Measurements from ENCODE around the gene HDAC10. TPM values are rescaled to one million over a fixed set of nuclear protein-coding genes. Genes with fewer than 3 reads are reported as not detected.

HDAC10 gene
- total RNA-seq, 6 donors from 2014 or later, result 33.0 to 202 (median 53.1) TPM

- H3K36me3 ChIP-seq, result peaks cover 34 to 58% (median 50%) of the 10 kb centered on the region in 4 donors
- no peak overlapping the region for H3K4me3 ChIP-seq
- no peaks in the 10 kb centered on the region for H3K9me3 ChIP-seq
- H3K4me1 ChIP-seq, result peaks cover 32 to 60% (median 37%) of the 10 kb centered on the region in 4 donors
- peak overlapping the region in 2 of 4 donors; percentile 13 to 94 for H3K27ac ChIP-seq
- no peak for ATAC-seq (ENCODE audit: low FRiP score in 2 of 2)
- H3K27me3 ChIP-seq, result no peaks in the 10 kb centered on the region
- 90 to 93% methylated on average over 11 to 28 of the region's 37 CpGs for WGBS, 2 donors
- TF ChIP-seq POLR2AphosphoS5 (IDR thresholded peaks at IDR 0.05) (no peak), POLR2A (IDR thresholded peaks at IDR 0.05) (no peak), CTCF (IDR thresholded peaks at IDR 0.05) (no peak), EP300 (IDR thresholded peaks at IDR 0.05) (no peak)
- no peak for DNase-seq
Observed at GRCh38 chr22:50289942-50290630, 39.0 kb upstream of the HDAC10 start.

GRCh38 chr22:50289151-50289941, 38.3 kb upstream of the HDAC10 start:
- Histone ChIP-seq H3K27ac (no peak overlapping the region), H3K9me3 (no peaks in the 10 kb centered on the region), H3K4me3 (no peak overlapping the region), H3K27me3 (no peaks in the 10 kb centered on the region), H3K4me1 (peaks cover 27 to 53% (median 31%) of the 10 kb centered on the region in 4 donors), H3K36me3 (peaks cover 34 to 65% (median 54%) of the 10 kb centered on the region in 4 donors)
- TF ChIP-seq EP300 (IDR thresholded peaks at IDR 0.05) (no peak), POLR2AphosphoS5 (IDR thresholded peaks at IDR 0.05) (no peak), POLR2A (IDR thresholded peaks at IDR 0.05) (no peak), CTCF (IDR thresholded peaks at IDR 0.05) (no peak)
- ATAC-seq (ENCODE audit: low FRiP score in 2 of 2) (no peak), DNase-seq (peak in 1 of 2 donors; percentile 84)
- WGBS, 2 donors, result 92 to 96% methylated on average over 21 to 50 of the region's 57 CpGs

GRCh38 chr22:50287731-50288130, 36.7 kb upstream of the HDAC10 start:
- TF ChIP-seq POLR2AphosphoS5 (IDR thresholded peaks at IDR 0.05) (no peak), EP300 (IDR thresholded peaks at IDR 0.05) (no peak), POLR2A (IDR thresholded peaks at IDR 0.05) (no peak), CTCF (IDR thresholded peaks at IDR 0.05) (no peak)
- H3K9me3 ChIP-seq, result no peaks in the 10 kb centered on the region
- H3K4me3 ChIP-seq, result no peak overlapping the region
- peaks cover 34 to 81% (median 70%) of the 10 kb centered on the region in 4 donors for H3K36me3 ChIP-seq
- peaks cover 12 to 48% (median 21%) of the 10 kb centered on the region in 4 donors for H3K4me1 ChIP-seq
- ATAC-seq (ENCODE audit: low FRiP score in 2 of 2) (no peak), DNase-seq (no peak)
- peak overlapping the region in 1 of 4 donors; percentile 53 for H3K27ac ChIP-seq
- H3K27me3 ChIP-seq, result no peaks in the 10 kb centered on the region
- WGBS, 2 donors, result 60 to 98% methylated on average over 1 to 19 of the region's 31 CpGs

GRCh38 chr22:50286701-50287318, 35.7 kb upstream of the HDAC10 start:
- WGBS, 2 donors, result 91 to 94% methylated on average over 18 to 34 of the region's 40 CpGs
- peaks cover 5 to 48% (median 20%) of the 10 kb centered on the region in 4 donors for H3K4me1 ChIP-seq
- TF ChIP-seq EP300 (IDR thresholded peaks at IDR 0.05) (no peak), POLR2AphosphoS5 (IDR thresholded peaks at IDR 0.05) (no peak), POLR2A (IDR thresholded peaks at IDR 0.05) (no peak)
- H3K36me3 ChIP-seq, result peaks cover 34 to 90% (median 79%) of the 10 kb centered on the region in 4 donors
- H3K4me3 ChIP-seq, result no peak overlapping the region
- no peak for ATAC-seq (ENCODE audit: low FRiP score in 2 of 2)
- no peaks in the 10 kb centered on the region for H3K9me3 ChIP-seq
- no peak for DNase-seq
- H3K27me3 ChIP-seq, result no peaks in the 10 kb centered on the region
- H3K27ac ChIP-seq, result peak overlapping the region in 1 of 4 donors; percentile 49

GRCh38 chr22:50286275-50286674, 35.2 kb upstream of the HDAC10 start:
- ATAC-seq (ENCODE audit: low FRiP score in 2 of 2), result no peak
- TF ChIP-seq EP300 (IDR thresholded peaks at IDR 0.05) (no peak), CTCF (IDR thresholded peaks at IDR 0.05) (no peak), POLR2A (IDR thresholded peaks at IDR 0.05) (no peak), POLR2AphosphoS5 (IDR thresholded peaks at IDR 0.05) (no peak)
- peaks cover 2 to 48% (median 19%) of the 10 kb centered on the region in 4 donors for H3K4me1 ChIP-seq
- H3K27ac ChIP-seq, result peak overlapping the region in 2 of 4 donors; percentile 42 to 49
- WGBS, 2 donors, result 92 to 96% methylated on average over 8 to 21 of the region's 21 CpGs
- H3K9me3 ChIP-seq, result no peaks in the 10 kb centered on the region
- peaks cover 36 to 95% (median 84%) of the 10 kb centered on the region in 4 donors for H3K36me3 ChIP-seq
- H3K27me3 ChIP-seq, result no peaks in the 10 kb centered on the region
- H3K4me3 ChIP-seq, result no peak overlapping the region
- no peak for DNase-seq
